HG03469 (cell line): ENCODE data around the gene ZW10.

Experiments used
- ATAC-seq: cut with Tn5 transposase; IDR thresholded peaks from one replicate; pipeline ENCODE4 v1.9.1; 2021; ENCODE audit warnings: mild to moderate bottlenecking, moderate library complexity, moderate number of reproducible peaks; ENCODE audit not compliant: unreplicated experiment

Gene ZW10

GRCh38 chr11:113698515-113698914, 75.0 kb downstream of the ZW10 start:
- no peak for ATAC-seq

GRCh38 chr11:113697756-113698407, 75.6 kb downstream of the ZW10 start:
- no peak for ATAC-seq

- no peak for ATAC-seq
Observed at GRCh38 chr11:113697111-113697510, 76.4 kb downstream of the ZW10 start.

- no peak for ATAC-seq
Observed at GRCh38 chr11:113695207-113695606, 78.3 kb downstream of the ZW10 start.

- ATAC-seq = no peak
Observed at GRCh38 chr11:113694390-113694789, 79.1 kb downstream of the ZW10 start.

- ATAC-seq = no peak
Observed at GRCh38 chr11:113693030-113693429, 80.5 kb downstream of the ZW10 start.

- ATAC-seq = no peak
Observed at GRCh38 chr11:113690619-113691569, 82.6 kb downstream of the ZW10 start.

GRCh38 chr11:113689768-113690618, 83.5 kb downstream of the ZW10 start:
- ATAC-seq = no peak

GRCh38 chr11:113685654-113686359, 87.7 kb downstream of the ZW10 start:
- ATAC-seq = no peak

GRCh38 chr11:113684496-113684895, 89.0 kb downstream of the ZW10 start:
- ATAC-seq = no peak

GRCh38 chr11:113683481-113684046, 89.9 kb downstream of the ZW10 start:
- ATAC-seq = no peak
